Loucy (cell line): ENCODE results near the gene MAST4.

Experiments used
- H2AFZ ChIP-seq: fragments of 200-600 bp; sonication (generic); 2 replicates; pipeline ENCODE4 v1.6.0; 2016; ENCODE audit warnings: antibody characterized with exemption, mild to moderate bottlenecking, low read length, moderate library complexity
- H3F3A ChIP-seq: fragments of 200-600 bp; 2 replicates; pipeline ENCODE4 v1.6.0; 2016; ENCODE audit warnings: antibody characterized with exemption, low read depth, mild to moderate bottlenecking
- H3K27me3 ChIP-seq: fragments of 200-600 bp; sonication (generic); 2 replicates; pipeline ENCODE4 v1.6.1; 2014; ENCODE audit warnings: low read length, mild to moderate bottlenecking; ENCODE audit not compliant: insufficient read depth, poor library complexity, severe bottlenecking
- H3K36me3 ChIP-seq: fragments of 200-600 bp; sonication (generic); 2 replicates; pipeline ENCODE4 v1.6.1; 2016; ENCODE audit warnings: low read length; ENCODE audit not compliant: insufficient read depth
- H3K4me1 ChIP-seq: fragments of 200-600 bp; sonication (generic); 2 replicates; pipeline ENCODE4 v1.5.1; 2014; ENCODE audit warnings: low read length, mild to moderate bottlenecking; ENCODE audit not compliant: insufficient read depth, poor library complexity, severe bottlenecking
- H3K4me2 ChIP-seq: fragments of 200-600 bp; sonication (generic); 2 replicates; pipeline ENCODE4 v1.6.0; 2014; ENCODE audit warnings: antibody characterized with exemption, low read length, low read depth, mild to moderate bottlenecking; ENCODE audit not compliant: poor library complexity, severe bottlenecking
- H3K4me3 ChIP-seq: fragments of 200-600 bp; sonication (generic); 2 replicates; pipeline ENCODE4 v1.5.1; 2014; ENCODE audit warnings: low read length, mild to moderate bottlenecking, mixed read lengths; ENCODE audit not compliant: poor library complexity, severe bottlenecking
- H3K79me2 ChIP-seq: fragments of 200-600 bp; sonication (generic); 2 replicates; pipeline ENCODE4 v1.6.1; 2014; ENCODE audit warnings: low read length; ENCODE audit not compliant: insufficient read depth
- H3K9ac ChIP-seq: fragments of 200-600 bp; sonication (generic); 2 replicates; pipeline ENCODE4 v1.6.0; 2014; ENCODE audit warnings: mild to moderate bottlenecking, low read depth, low read length, moderate library complexity; ENCODE audit not compliant: poor library complexity, severe bottlenecking
- H3K9me2 ChIP-seq: fragments of 200-600 bp; sonication (generic); replicated peaks from 2 replicates; pipeline ENCODE4 v1.6.1; 2016; ENCODE audit warnings: low read depth, low read length, mixed read lengths
- H3K9me3 ChIP-seq: fragments of 200-600 bp; sonication (generic); 2 replicates; pipeline ENCODE4 v1.6.1; 2014; ENCODE audit warnings: mild to moderate bottlenecking, antibody characterized with exemption, low read length, low read depth; ENCODE audit not compliant: insufficient read depth
- H4K20me1 ChIP-seq: fragments of 200-600 bp; sonication (generic); 2 replicates; pipeline ENCODE4 v1.6.0; 2014; ENCODE audit warnings: antibody characterized with exemption, low read length, mild to moderate bottlenecking; ENCODE audit not compliant: insufficient read depth, poor library complexity, severe bottlenecking
- EZH2phosphoT487 ChIP-seq: fragments of 200-600 bp; IDR thresholded peaks from 2 replicates; pipeline ENCODE4 v1.6.1; 2018; ENCODE audit warnings: antibody characterized with exemption, mild to moderate bottlenecking, moderate library complexity, borderline replicate concordance
- TF ChIP-seq, protein P1 (sequence below): fragments of 200-600 bp; sonication (generic); conservative IDR thresholded peaks from 2 replicates; pipeline ENCODE4 v1.5.1; 2014; ENCODE audit warnings: mild to moderate bottlenecking, antibody characterized with exemption, low read length

MAST4 gene

DNA sequence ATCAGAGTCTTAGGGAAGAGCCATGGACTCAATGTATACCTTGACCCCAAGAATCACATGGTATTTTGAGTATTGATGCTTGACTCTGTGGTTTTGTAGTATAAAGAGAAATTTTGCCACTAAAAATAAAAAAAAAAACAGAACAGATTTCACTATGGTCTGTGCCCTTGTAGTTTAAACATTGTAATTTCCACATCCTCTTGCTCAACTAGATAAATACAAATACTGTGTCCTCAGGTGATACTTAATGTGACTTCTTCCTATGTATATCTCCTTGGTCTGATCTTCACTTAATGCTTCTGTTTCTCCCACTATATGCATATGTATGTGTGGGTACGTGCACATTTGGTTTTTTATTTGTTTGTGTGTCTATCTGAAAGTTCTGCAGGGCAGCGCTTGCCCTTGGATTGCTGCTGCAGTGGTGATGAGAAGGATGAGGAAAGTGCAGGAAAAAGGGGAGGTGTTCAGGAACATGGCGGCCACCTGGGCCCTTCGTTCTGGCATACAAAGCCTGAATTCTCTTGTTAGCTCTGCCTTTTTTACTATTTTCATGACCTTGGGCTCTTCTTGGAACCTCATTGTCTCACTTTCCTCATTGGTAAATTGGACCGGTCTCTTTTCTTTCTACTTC, 222.2 kb downstream of the MAST4 start:
- H3K4me3 ChIP-seq = no peak overlapping the region
- H3K9me2 ChIP-seq = no peaks in the 10 kb centered on the region
- no peak for TF ChIP-seq EZH2phosphoT487
- TF ChIP-seq, protein P1, sequence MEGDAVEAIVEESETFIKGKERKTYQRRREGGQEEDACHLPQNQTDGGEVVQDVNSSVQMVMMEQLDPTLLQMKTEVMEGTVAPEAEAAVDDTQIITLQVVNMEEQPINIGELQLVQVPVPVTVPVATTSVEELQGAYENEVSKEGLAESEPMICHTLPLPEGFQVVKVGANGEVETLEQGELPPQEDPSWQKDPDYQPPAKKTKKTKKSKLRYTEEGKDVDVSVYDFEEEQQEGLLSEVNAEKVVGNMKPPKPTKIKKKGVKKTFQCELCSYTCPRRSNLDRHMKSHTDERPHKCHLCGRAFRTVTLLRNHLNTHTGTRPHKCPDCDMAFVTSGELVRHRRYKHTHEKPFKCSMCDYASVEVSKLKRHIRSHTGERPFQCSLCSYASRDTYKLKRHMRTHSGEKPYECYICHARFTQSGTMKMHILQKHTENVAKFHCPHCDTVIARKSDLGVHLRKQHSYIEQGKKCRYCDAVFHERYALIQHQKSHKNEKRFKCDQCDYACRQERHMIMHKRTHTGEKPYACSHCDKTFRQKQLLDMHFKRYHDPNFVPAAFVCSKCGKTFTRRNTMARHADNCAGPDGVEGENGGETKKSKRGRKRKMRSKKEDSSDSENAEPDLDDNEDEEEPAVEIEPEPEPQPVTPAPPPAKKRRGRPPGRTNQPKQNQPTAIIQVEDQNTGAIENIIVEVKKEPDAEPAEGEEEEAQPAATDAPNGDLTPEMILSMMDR = no peak
- H3K4me1 ChIP-seq = no peaks in the 10 kb centered on the region
- H3K4me2 ChIP-seq = no peak overlapping the region
- H3K27me3 ChIP-seq = no peaks in the 10 kb centered on the region
- H2AFZ ChIP-seq = no peak overlapping the region
- H4K20me1 ChIP-seq = no peaks in the 10 kb centered on the region
- no peaks in the 10 kb centered on the region for H3K79me2 ChIP-seq
- no peaks in the 10 kb centered on the region for H3F3A ChIP-seq
- H3K36me3 ChIP-seq = no peaks in the 10 kb centered on the region
- no peaks in the 10 kb centered on the region for H3K9me3 ChIP-seq
- no peak overlapping the region for H3K9ac ChIP-seq

DNA sequence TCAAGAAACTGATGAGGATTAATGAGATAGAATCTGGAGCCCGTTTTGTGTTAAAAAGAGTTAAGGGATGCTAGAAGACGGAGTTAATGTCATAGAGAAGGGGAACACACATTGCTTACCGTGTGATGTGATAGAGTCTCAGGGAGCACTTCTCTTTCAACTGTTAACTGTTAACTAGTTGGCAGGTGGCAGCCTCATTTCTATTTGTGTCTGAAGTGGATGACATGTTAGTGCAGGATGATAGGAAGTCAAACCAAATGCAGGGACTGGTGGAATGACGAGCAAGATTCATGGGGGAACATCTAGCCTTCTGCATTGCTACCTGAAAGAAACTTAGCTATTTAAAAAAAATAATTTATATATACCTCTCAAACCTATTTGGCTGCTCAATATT, 222.7 kb downstream of the MAST4 start:
- no peaks in the 10 kb centered on the region for H4K20me1 ChIP-seq
- no peak overlapping the region for H3K4me3 ChIP-seq
- H3K79me2 ChIP-seq = no peaks in the 10 kb centered on the region
- H3K4me1 ChIP-seq = no peaks in the 10 kb centered on the region
- H3K9me3 ChIP-seq = no peaks in the 10 kb centered on the region
- no peak overlapping the region for H3K9ac ChIP-seq
- TF ChIP-seq EZH2phosphoT487 = no peak
- TF ChIP-seq, protein P1 = no peak
- no peak overlapping the region for H3K4me2 ChIP-seq
- H3F3A ChIP-seq = no peaks in the 10 kb centered on the region
- H3K27me3 ChIP-seq = no peaks in the 10 kb centered on the region
- H3K36me3 ChIP-seq = no peaks in the 10 kb centered on the region
- no peak overlapping the region for H2AFZ ChIP-seq
- no peaks in the 10 kb centered on the region for H3K9me2 ChIP-seq

DNA sequence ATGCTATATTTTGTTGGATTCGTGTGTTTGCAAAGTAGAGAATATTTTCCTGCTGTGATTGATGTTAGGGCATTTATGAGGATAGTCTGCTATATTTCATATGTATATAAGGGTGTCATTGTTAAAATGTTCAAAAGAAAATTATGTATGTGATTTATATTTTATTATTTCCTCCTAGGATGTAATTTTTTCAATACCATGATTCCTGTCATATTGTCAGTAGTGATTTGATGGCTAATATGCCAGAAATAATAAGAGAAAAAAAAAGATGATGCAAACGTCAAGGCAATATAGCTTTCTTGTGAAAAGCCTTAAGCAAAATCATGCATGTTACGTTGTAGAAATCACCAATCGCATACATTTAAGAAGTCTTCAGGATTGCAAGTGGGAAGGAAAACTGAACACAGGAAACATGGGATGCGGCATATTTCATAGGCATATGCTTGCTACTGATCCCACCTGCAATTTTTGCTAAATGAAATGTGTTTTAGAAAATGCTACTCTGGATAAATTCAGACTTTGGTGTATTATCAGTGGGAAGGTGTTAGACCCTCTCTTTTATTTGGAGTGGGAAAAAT, 224.5 kb downstream of the MAST4 start:
- no peaks in the 10 kb centered on the region for H3K9me2 ChIP-seq
- H2AFZ ChIP-seq = no peak overlapping the region
- TF ChIP-seq, protein P1 = no peak
- no peak for TF ChIP-seq EZH2phosphoT487
- H3K9me3 ChIP-seq = no peaks in the 10 kb centered on the region
- no peaks in the 10 kb centered on the region for H3F3A ChIP-seq
- H3K79me2 ChIP-seq = no peaks in the 10 kb centered on the region
- H3K36me3 ChIP-seq = no peaks in the 10 kb centered on the region
- no peak overlapping the region for H3K4me2 ChIP-seq
- H3K4me3 ChIP-seq = no peak overlapping the region
- no peaks in the 10 kb centered on the region for H4K20me1 ChIP-seq
- no peaks in the 10 kb centered on the region for H3K27me3 ChIP-seq
- H3K9ac ChIP-seq = no peak overlapping the region
- H3K4me1 ChIP-seq = no peaks in the 10 kb centered on the region
